Small intestine (tissue), 7 donors: ENCODE data around the gene ASIC1. TPM values are rescaled to one million over a fixed set of nuclear protein-coding genes. Genes with fewer than 3 reads are reported as not detected.
A peak's percentile ranks its signal among the peaks of the same experiment; 100 is the strongest.
"Not testable (repeated sequence)": the region's sequence is repeated elsewhere in the genome, so short reads cannot be mapped to it uniquely, and the experiment has no call there.

ENCODE experiments used
- DNase-seq, 2 donors: peaks; one replicate each; pipeline versions ENCODE4 v3.0.0 to v3.0.0-alpha.2; 2013
- FAIRE-seq: peaks from 2 replicates; lab custom pipeline; 2012; peaks lifted over from hg19 to GRCh38; lab: Jason Lieb, UNC
- H3K27ac ChIP-seq, 3 donors: one replicate each; pipeline ENCODE4 v1.5.1; 2013; ENCODE audit warnings: low read length in 2 of 3, mild to moderate bottlenecking in 2 of 3, control low read depth in 1 of 3, inconsistent platforms in 1 of 3, low read depth in 1 of 3, moderate library complexity in 1 of 3
- H3K27me3 ChIP-seq, 3 donors: one replicate each; pipeline ENCODE4 v1.6.1; 2013; ENCODE audit warnings: low read length in 3 of 3, inconsistent platforms in 1 of 3; ENCODE audit not compliant: control insufficient read depth in 3 of 3, insufficient read depth in 3 of 3
- H3K36me3 ChIP-seq, 3 donors: one replicate each; pipeline ENCODE4 v1.6.1; 2013; ENCODE audit warnings: low read length in 3 of 3, inconsistent platforms in 1 of 3, low read depth in 1 of 3, mild to moderate bottlenecking in 1 of 3, moderate library complexity in 1 of 3; ENCODE audit not compliant: control insufficient read depth in 3 of 3, insufficient read depth in 2 of 3
- H3K4me1 ChIP-seq, 3 donors: one replicate each; pipeline ENCODE4 v1.6.1; 2013; ENCODE audit warnings: low read length in 2 of 3, inconsistent platforms in 1 of 3, low read depth in 1 of 3, mild to moderate bottlenecking in 1 of 3, moderate library complexity in 1 of 3; ENCODE audit not compliant: control insufficient read depth in 3 of 3, insufficient read depth in 2 of 3
- H3K4me3 ChIP-seq, 3 donors: one replicate each; pipeline ENCODE4 v1.5.1; 2013; ENCODE audit warnings: low read length in 3 of 3, control low read depth in 1 of 3, inconsistent platforms in 1 of 3, low read depth in 1 of 3, mild to moderate bottlenecking in 1 of 3, moderate library complexity in 1 of 3
- H3K9me3 ChIP-seq, 2 donors: one replicate each; pipeline ENCODE4 v1.6.1; 2013; ENCODE audit warnings: low read depth in 1 of 2, low read length in 1 of 2; ENCODE audit not compliant: control insufficient read depth in 2 of 2, insufficient read depth in 1 of 2
- WGBS, 3 donors: extraction: QIAGEN DNeasy Blood & Tissue Kit; methylation state at CpG; one replicate each; pipeline ENCODE4 v1.1.7; 2013; 5-methylcytosine and 5-hydroxymethylcytosine counted together
- polyA plus RNA-seq, 4 donors: library from polyadenylated mRNA; stranded (reverse) in 3 of 4; unstranded in 1 of 4; fragments of 200-250 nt in 3 of 4; fragments of 120-200 nt in 1 of 4; gene quantifications; one replicate each; pipeline versions ENCODE4 v1.2.1 to v1.2.3, GENCODE V29; 2013
- donor health status: healthy with polysubstance abuse.
- donor health status: control.
- donor health status: control.
- donor health status: Bipolar disorder and iron deficiency.
- donor health status: healthy.

The ASIC1 gene
- polyA plus RNA-seq, 4 donors: 0.81 to 2.2 (median 0.85) TPM; not detected in 1

- Histone ChIP-seq H3K4me1 (peaks cover 0 to 9% (median 2%) of the 10 kb centered on the region in 3 donors), H3K27ac (no peak overlapping the region), H3K9me3 (no peaks in the 10 kb centered on the region), H3K27me3 (no peaks in the 10 kb centered on the region), H3K36me3 (peaks cover 0 to 8% (median 0%) of the 10 kb centered on the region in 3 donors), H3K4me3 (no peak overlapping the region)
- FAIRE-seq (no peak), DNase-seq (no peak)
- WGBS, 3 donors: 85 to 95% (median 90%) methylated on average over 2 of the region's 2 CpGs
Measured at GRCh38 chr12:50019524-50019923, 37.9 kb upstream of the ASIC1 start.

- H3K27me3 ChIP-seq: no peaks in the 10 kb centered on the region
- no peaks in the 10 kb centered on the region for H3K9me3 ChIP-seq
- DNase-seq (no peak), FAIRE-seq (no peak)
- no peak overlapping the region for H3K4me3 ChIP-seq
- 70 to 88% (median 84%) methylated on average over 4 of the region's 4 CpGs for WGBS, 3 donors
- peaks cover 0 to 9% (median 2%) of the 10 kb centered on the region in 3 donors for H3K4me1 ChIP-seq
- H3K36me3 ChIP-seq: peaks cover 0 to 2% (median 0%) of the 10 kb centered on the region in 3 donors
- H3K27ac ChIP-seq: peak overlapping the region in 1 of 3 donors; percentile 39
Measured at GRCh38 chr12:50021031-50021430, 36.4 kb upstream of the ASIC1 start.

GRCh38 chr12:50022903-50023302 is 34.5 kb upstream of the ASIC1 start:
- Histone ChIP-seq H3K27ac (no peak overlapping the region), H3K27me3 (no peaks in the 10 kb centered on the region), H3K9me3 (no peaks in the 10 kb centered on the region), H3K36me3 (no peaks in the 10 kb centered on the region), H3K4me1 (peaks cover 0 to 2% (median under 1%) of the 10 kb centered on the region in 3 donors), H3K4me3 (no peak overlapping the region)
- 93 to 100% (median 94%) methylated on average over 1 of the region's 1 CpG for WGBS, 3 donors
- DNase-seq (no peak), FAIRE-seq (no peak)

GRCh38 chr12:50024227-50024626 is 33.2 kb upstream of the ASIC1 start:
- peak overlapping the region in 2 of 3 donors; percentile 71 to 86 for H3K4me3 ChIP-seq
- H3K9me3 ChIP-seq: no peaks in the 10 kb centered on the region
- no peaks in the 10 kb centered on the region for H3K36me3 ChIP-seq
- 70 to 73% (median 71%) methylated on average over 8 of the region's 8 CpGs for WGBS, 3 donors
- no peaks in the 10 kb centered on the region for H3K27me3 ChIP-seq
- no peak for DNase-seq
- no peak overlapping the region for H3K27ac ChIP-seq
- H3K4me1 ChIP-seq: peaks cover 0 to 2% (median 0%) of the 10 kb centered on the region in 3 donors
- FAIRE-seq: no peak

- Histone ChIP-seq H3K4me3 (peak overlapping the region; percentile 57 to 86 (median 71)), H3K27me3 (no peaks in the 10 kb centered on the region), H3K36me3 (no peaks in the 10 kb centered on the region), H3K27ac (peak overlapping the region in 1 of 3 donors; percentile 58), H3K4me1 (peaks cover 0 to 2% (median 0%) of the 10 kb centered on the region in 3 donors), H3K9me3 (no peaks in the 10 kb centered on the region)
- 1 to 2% (median 1%) methylated on average over 16 of the region's 16 CpGs for WGBS, 3 donors
- FAIRE-seq (no peak), DNase-seq (peak; percentile 7 to 37)
Measured at GRCh38 chr12:50024805-50025186, 32.6 kb upstream of the ASIC1 start.

- Histone ChIP-seq H3K9me3 (no peaks in the 10 kb centered on the region), H3K4me3 (peak within 1 kb of the TSS; percentile 57 to 86 (median 71)), H3K27me3 (no peaks in the 10 kb centered on the region), H3K27ac (peak within 1 kb of the TSS; percentile 3 to 58 (median 56)), H3K36me3 (no peaks in the 10 kb centered on the region), H3K4me1 (peaks cover 0 to 2% (median 0%) of the 10 kb centered on the region in 3 donors)
- peak; percentile 99 for DNase-seq
- WGBS, 3 donors: 5 to 6% (median 5%) methylated on average over 43 to 47 of the region's 47 CpGs
- peak; percentile 74 for FAIRE-seq
Measured at GRCh38 chr12:50025187-50026059, 32.0 kb upstream of the ASIC1 start, which contains the start of gene RACGAP1. Gene RACGAP1, minus strand, starts transcription at chr12:50025494. Its CDS starts 8,779 bp downstream, at chr12:50016715.

GRCh38 chr12:50026691-50027090 is 30.7 kb upstream of the ASIC1 start:
- Histone ChIP-seq H3K4me1 (peaks cover 0 to 2% (median 0%) of the 10 kb centered on the region in 3 donors), H3K9me3 (no peaks in the 10 kb centered on the region), H3K4me3 (no peak overlapping the region), H3K36me3 (no peaks in the 10 kb centered on the region), H3K27me3 (no peaks in the 10 kb centered on the region), H3K27ac (no peak overlapping the region)
- WGBS, 3 donors: 51 to 81% (median 75%) methylated on average over 3 of the region's 3 CpGs
- DNase-seq (no peak), FAIRE-seq (no peak)

GRCh38 chr12:50030449-50030848 is 26.9 kb upstream of the ASIC1 start:
- DNase-seq: not testable (repeated sequence)

More at GRCh38 chr12:50030449-50030848, 26.9 kb upstream of the ASIC1 start:
- not testable (repeated sequence) for H3K9me3 ChIP-seq, H3K27me3 ChIP-seq, H3K4me1 ChIP-seq, H3K36me3 ChIP-seq, FAIRE-seq, H3K4me3 ChIP-seq, H3K27ac ChIP-seq
- 81 to 88% (median 84%) methylated on average over 9 of the region's 9 CpGs for WGBS, 3 donors
